Astrocyte (in vitro differentiated cells and primary cell): ENCODE results near the gene PDXK.

Experiments used
- CTCF ChIP-seq: IDR thresholded peaks from 2 replicates; pipeline ENCODE4 v1.5.1; 2011; ENCODE audit warnings: low read depth, mild to moderate bottlenecking, inconsistent platforms, low read length, moderate library complexity; ENCODE audit not compliant: insufficient read depth
- EZH2 ChIP-seq: IDR thresholded peaks from 2 replicates; pipeline ENCODE4 v1.6.1; 2012; ENCODE audit warnings: mild to moderate bottlenecking, low read length, inconsistent platforms; ENCODE audit not compliant: insufficient read depth

GRCh38 chr21:43793243-43793642 lies 74.3 kb downstream of the PDXK start:
- TF ChIP-seq CTCF, result no peak
- TF ChIP-seq EZH2, result no peak
